Amniotic epithelial cell (primary cell): ENCODE results near the gene PEDS1.
A peak's percentile ranks its signal among the peaks of the same experiment; 100 is the strongest.
"Not testable (repeated sequence)": the region's sequence is repeated elsewhere in the genome, so short reads cannot be mapped to it uniquely, and the experiment has no call there.

Source experiments
- DNase-seq: peaks from one replicate; pipeline ENCODE4 v3.0.0-alpha.2; 2010; ENCODE audit warnings: low read depth

PEDS1 gene

DNA sequence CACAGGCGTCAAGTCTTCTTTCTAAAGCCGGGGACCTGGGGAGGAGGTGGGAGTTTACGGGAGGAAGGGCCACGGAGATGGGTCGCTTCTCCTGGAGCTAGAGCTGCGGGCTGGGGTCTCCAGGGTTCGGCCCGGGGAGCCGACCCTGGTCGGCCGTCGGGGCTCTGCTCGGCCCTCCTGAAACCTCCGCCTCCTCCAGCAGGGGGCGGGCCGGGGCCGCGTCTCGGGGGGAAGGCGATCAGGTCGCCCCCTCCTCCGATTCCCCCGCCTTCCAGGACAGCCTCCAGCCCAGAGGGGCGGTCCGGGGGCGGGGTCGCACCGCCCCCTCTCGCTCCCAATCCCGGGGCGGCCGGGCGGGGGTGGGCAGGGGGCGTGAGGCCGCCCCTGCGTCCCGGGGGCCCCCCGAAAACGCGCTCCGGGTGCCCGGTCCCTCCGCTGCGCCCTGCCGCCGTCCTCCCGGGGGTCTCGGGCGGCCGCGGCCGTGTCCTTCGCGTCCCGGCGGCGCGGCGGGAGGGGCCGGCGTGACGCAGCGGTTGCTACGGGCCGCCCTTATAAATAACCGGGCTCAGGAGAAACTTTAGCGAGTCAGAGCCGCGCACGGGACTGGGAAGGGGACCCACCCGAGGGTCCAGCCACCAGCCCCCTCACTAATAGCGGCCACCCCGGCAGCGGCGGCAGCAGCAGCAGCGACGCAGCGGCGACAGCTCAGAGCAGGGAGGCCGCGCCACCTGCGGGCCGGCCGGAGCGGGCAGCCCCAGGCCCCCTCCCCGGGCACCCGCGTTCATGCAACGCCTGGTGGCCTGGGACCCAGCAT is 36.9 kb upstream of the PEDS1 start, which contains the start of gene CEBPB:
Gene CEBPB (plus strand): TSS at position 580 of the 814 bp plus-strand sequence. CDS start 204 bp downstream, at position 784.
- DNase-seq, result peak; percentile 83

DNA sequence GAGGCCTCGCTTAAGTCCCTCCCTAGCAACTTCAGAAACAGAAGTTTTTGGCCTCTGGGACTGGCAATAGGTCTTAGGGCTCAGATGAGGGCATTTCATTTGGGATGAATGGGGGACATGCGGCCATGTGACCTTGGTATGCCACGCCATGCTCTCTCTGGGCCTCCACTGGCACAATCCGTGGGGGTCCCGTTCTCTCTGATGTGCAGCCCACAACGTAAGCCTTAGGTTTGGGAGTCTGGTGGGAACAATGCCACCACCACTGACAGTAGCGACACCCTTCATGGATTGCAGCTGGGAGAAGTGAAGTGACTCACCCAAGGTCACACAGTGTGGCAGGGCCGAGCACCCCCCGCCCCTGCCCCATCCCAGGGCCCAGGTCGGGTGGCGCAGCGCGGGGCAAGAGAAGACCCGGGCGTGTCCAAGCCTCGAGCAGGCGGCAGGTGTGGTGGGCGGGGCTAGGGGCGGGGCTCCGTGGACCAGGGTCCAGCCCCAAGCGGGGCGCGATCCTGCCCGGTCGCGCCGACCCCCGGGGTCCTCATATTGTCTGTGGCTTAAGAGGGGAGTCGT is 36.2 kb upstream of the PEDS1 start:
- no peak for DNase-seq

DNA sequence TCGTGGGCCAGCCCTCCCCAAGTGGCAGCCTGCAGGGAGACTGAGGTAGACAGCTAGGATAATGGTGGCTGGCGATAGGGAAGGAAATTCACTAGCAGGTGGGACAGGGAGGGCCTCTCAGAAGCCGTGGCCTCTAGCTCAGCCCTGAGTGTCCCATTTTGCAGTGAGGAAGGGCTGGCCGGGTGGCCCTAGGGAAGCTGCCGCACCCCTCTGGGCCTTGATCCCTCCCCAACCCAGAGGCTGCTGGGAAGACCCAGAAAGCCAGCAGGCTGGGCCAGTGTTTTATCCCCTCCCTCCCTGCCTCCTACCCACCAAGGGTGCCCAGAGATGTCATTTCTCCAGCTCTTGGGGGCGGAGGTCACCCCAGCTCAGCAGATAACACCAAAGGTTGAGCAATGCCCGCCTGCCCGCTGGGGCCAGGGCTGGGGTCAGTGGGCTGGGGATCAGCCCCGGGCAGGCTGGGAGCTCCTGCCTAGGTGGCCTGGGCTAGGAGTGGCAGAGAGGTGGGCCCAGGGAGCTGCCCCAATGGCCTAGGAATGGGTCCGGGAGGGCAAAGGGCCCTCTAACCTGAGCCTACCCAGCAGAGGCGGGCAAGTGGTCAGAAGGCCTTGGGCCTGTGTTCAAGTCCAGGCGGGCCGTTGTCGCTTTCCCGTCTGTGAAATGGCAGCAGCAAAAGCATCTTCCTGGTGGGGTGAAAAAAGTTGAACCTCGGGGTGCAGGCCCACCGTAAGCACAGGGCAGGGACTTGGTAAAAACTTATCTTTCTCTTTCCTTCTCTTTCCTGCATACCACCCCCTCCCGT is 35.6 kb upstream of the PEDS1 start:
- no peak for DNase-seq

DNA sequence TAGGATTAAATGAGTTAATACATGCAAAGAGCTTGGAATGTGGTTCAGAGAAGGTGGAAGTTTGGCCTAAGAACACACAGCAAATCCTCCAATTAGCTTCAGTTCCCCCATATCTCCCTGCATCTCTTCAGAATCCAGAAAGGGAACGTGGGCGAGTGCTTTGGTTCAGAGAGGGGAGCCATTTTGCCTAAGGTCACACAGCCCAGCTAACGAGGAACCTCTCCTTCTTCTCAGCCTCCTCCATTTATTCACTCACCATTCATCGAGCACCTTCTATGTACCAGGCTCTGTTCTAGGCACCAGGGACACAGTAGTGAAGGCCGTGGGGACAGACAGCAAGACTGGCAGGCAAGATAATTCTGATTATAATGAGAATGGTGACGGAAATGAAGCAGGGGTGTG is 34.8 kb upstream of the PEDS1 start:
- DNase-seq, result no peak

DNA sequence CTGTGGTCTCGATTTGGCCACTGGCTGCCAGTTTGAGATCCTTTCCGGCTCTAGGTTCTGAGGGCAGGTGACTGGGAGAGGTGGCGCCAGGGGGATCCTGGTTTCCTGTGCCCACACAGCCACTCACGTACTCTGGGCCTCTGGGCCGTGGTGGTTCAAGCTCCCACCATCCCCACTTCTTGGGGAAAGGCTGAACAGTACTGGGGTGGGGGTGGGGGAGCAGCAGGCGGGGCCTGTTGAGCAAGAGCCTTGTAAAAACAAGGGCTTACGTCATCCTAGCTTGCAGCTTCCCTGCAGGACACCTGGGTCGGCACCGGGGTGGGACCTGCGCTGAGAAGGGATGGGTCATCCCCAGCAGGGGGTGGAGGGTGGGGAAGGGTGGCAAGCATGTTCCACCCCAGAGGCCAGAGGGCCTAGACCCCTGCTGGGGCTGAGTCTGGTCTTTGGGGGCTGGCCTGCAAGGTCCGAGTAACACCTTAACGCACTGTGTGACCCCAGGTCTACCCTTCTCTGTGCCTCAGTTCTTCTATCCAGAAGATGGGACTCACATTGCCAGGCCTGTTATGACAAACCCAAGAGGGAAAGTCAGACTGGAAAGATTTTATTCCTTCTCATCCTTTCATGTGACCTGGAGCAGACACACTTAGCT is 34.0 kb upstream of the PEDS1 start:
- peak; percentile 79 for DNase-seq

DNA sequence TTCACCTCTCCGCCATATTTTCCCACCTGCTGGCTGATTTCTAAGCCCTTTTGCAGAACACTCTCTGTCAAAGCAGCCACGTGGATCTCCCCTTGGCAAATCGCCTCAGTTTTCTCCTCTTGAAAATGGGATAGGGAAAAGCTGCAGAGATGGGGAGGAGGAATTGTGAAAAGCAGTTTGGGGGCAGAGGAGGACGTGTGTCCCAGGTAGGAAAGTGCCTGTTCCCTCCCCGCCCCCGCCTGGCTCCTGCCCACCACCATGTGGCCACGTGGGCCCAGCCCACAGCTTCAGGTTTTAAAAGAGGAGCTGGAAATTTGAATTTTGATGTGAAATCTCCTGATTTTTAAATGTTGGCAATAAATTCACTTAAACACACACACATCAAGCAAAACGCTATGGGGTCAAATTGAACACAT is 33.5 kb upstream of the PEDS1 start:
- no peak for DNase-seq

DNA sequence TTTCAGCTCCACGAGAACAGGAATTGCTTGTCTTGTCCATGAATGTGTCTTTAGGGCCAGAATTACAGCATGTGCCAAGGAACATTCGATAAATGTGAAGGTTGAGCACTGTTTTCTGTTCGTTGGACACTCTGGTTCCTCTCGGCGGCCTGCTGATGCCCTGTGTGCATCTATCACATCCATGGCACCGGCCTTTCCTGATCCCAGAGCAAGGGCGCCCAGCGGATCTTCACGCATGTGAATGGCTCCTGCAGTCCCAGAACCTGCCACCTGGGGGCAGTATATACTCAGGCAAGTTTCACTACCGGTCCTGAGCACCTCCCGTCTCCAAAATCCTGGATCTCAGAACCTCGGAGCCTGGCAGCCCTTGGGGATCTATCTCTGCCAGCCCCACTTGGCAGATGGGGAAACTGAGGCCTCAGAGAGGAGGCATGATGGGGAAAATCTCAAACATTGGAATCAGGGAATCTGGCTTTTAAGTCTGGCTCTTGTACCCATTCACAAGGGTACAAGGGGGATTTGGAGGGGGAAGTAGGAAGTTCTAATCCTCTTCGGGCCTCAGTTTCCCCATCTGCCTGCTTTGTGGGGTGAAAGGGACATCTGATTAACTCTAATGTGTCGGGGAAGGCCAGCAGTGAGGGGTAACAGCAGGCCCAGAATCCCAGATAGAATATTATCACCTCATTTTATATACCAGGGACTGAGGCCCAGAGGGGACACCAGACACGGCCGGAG is 32.8 kb upstream of the PEDS1 start:
- DNase-seq, result peak; percentile 74

DNA sequence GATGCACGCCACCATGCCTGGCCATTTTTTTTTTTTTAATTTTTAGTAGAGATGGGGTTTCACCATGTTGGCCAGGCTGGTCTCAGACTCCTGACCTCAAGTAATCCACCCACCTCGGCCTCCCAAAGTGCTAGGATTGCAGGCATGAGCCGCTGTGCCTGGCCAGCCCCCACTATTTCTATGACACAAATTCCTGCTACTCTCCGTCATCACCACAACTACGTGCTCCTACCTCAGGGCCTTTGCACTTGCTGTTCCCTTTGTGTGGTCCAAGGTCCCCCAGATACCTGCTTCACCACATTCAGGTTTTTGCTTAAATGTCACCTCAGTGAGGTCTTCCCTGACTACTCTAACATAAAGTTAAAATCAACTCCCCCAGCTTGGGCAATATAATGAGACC is 31.9 kb upstream of the PEDS1 start:
- no peak for DNase-seq

DNA sequence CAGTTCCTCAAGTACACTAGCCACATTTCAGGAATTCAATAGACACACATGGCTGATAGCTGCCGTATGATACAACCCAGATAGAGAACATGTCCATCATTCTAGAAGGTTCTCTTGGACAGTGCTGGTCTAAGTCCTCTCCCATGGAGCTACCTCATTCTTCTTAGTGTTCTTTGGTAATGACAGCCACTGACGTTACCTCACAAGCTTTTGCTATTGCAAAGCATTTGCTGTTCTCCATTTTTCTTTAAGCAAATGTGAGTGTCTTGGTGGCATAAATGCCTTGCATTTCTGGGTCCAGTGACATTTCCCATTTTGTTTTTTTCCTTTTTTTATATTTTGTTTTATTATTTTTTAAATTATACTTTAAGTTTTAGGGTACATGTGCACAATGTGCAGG is 28.8 kb upstream of the PEDS1 start:
- DNase-seq, result no peak

DNA sequence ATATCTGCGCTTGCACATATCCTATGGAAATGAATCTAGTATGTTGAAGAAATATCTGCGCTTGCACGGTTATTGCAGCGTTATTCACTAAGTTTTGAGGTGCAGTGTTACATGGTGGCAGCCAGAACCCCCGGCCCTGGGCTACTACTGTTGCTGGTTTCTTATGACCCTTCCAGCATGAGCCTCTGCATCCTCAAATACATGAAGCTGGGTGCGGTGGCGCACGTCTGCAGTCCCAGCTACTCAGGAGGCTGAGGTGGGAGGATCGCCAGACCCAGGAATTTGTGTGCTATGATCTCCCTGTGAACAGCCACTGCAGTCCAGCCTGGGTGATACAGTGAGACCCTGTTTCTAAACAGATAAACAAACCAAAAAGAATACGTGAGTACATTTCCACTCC is 27.8 kb upstream of the PEDS1 start:
- no peak for DNase-seq

DNA sequence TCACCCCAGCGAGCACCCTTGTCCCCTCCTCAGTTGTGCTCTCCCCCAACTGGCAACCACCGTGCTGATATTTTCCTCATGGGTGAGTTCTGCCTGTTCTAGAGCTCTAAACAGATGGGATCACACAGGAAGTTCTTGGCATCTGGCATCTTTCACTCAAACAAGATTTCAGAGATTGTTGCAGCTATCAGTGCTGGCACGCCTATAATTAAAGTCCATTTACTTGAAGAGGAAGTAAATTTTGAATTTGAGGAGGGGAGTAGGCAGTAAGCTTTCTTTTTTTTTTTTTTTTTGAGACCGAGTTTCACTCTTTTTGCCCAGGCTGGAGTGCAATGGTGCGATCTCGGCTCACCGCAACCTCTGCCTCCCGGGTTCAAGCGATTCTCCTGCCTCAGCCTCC is 25.1 kb upstream of the PEDS1 start:
- not testable (repeated sequence) for DNase-seq

DNA sequence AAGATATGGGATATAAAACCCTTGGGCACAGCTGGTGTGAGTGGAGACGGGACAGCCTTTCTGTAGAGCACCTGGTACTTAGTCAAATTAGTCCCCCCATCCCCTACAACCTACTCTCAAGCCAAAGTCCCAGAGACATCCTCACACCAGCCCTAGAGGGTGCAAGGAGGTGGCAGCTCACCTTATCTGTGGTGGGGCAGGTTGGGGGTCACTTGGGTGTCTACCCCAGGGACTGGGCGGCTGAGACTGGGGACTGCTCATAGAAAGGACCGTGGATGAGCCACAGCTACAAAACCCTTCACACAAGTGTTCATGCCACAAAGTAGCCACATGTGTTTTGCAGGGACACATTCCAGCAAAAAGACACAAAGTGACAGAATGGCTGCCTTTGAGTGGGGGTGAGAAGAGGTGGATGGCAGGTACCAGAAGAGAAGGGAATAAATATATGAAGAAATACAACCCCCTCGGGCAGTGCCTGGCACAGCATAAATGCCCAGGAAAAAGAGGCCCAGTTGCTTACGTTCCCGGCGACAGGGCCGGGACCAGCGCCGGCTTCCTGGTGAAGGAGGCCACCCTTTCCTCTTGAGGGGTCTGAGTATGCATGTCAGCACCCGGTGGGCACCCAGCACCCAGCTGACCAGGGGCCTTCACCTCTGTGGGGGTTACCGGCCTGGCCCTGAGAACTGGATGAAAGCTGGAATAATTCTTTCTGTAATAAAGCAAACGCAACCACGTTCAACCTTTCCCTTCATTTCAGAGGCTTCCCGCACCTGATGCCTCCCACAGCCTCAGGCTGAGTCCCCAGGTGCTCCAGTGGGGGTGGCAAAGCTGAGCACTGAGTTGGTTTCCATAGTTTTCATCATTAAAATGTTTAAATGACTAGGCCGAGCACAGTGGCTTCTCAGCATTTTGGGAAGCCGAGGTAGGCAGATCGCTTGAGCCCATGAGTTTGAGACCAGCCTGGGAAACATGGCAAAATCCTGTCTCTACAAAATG is 22.7 kb upstream of the PEDS1 start:
- no peak for DNase-seq

DNA sequence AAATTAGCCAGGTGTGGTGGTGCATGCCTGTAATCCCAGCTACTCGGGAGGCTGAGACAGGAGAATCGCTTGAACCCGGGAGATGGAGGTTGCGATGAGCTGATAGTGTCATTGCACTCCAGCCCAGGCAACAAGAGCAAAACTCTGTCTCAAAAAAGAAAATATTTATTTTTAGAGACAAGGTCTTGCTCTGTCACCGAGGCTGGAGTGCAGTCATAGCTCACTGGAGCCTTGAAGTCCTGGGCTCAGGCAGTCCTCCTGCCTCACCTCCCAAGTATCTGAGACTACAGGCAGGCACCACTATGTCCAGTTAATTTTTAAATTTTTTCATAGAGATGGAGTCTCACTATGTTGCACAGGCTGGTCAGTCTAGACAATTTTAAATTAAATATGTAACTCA is 20.9 kb upstream of the PEDS1 start:
- DNase-seq, result no peak

DNA sequence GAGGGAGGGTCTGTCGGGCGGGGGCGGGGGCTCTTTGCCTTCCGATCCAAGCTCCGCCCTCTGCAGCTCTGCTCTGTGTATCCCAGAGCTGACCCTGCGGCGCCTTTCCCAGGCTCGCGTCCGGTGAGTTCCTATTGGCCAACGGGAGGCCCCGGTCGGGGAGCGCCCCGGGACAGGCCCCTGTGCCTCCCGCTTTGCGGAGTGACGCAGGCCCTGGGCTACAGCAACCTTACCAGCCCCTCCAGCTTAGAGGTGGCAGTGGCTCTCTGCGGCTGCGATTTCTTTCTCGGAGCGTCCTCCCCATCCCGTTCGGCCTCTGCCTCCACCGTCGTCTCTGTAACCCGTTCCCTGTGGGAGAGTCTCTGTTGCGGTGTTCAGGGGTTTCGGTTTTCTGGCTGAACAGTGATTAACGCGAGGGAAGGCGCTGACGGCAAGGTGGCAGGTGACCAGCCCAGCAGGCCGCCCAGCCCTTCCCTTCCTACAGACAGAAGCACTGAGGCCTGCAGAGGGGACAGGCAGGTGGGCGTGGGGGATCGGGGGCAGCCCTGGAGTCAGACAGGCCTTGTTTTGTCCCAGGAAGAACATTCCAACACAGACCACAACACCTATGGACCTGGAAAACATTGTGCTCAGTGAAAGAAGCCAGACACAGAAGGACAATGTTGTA is 19.0 kb upstream of the PEDS1 start:
- peak; percentile 82 for DNase-seq

DNA sequence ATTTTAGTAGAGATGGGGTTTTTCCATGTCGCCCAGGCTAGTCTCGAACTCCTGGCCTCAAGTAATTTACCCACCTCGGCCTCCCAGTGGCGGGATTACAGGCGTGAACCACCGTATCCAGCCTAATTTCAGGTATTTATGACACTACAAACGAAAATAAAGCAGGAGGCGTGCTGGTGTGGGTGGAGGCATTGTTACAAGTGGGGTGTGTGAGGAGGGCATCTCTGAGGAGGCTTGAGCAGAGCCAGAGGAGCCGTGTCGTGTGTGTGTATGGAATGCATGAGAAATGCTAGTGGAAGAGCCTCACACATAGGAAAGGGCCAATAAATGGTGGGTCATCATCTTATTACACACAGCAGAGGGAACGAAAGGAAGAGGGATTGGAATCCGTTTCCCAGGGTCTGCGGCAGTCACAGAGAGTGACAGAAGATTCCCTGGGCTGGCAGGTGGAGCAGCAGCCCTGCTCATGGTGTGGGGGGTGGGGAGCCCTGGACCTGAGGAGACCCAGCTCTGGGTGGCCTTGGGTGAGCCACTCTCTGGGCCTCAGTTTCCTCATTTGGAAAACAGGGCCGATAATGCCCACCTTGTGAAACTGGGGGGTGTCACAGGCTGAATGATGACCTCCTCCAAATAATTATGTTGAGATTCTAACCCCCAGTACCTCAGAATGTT is 17.2 kb upstream of the PEDS1 start:
- DNase-seq, result no peak

DNA sequence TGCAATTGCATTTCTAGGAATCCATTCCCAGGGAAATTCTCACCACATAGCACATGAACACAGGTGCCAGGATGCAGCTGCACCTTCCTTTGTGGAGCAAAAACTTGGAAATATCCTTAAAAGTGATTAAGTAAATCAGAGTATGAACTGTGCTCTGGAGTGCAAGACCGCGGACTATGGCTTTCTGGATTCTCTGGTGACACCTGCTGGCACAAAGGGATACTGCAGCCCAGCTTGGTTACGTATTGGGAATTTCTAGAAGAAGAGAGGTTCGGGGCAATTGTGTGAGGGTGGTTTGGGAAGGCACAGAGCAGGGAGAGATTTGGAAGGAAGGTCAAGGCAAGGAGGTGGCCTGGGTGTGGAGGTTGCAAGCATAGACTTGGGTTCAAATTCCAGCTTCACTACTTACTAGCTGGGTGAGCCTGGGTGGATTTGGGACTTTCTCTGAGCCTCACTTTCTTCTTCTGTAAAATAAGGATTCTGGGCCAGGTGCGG is 15.9 kb upstream of the PEDS1 start:
- DNase-seq, result peak; percentile 66

DNA sequence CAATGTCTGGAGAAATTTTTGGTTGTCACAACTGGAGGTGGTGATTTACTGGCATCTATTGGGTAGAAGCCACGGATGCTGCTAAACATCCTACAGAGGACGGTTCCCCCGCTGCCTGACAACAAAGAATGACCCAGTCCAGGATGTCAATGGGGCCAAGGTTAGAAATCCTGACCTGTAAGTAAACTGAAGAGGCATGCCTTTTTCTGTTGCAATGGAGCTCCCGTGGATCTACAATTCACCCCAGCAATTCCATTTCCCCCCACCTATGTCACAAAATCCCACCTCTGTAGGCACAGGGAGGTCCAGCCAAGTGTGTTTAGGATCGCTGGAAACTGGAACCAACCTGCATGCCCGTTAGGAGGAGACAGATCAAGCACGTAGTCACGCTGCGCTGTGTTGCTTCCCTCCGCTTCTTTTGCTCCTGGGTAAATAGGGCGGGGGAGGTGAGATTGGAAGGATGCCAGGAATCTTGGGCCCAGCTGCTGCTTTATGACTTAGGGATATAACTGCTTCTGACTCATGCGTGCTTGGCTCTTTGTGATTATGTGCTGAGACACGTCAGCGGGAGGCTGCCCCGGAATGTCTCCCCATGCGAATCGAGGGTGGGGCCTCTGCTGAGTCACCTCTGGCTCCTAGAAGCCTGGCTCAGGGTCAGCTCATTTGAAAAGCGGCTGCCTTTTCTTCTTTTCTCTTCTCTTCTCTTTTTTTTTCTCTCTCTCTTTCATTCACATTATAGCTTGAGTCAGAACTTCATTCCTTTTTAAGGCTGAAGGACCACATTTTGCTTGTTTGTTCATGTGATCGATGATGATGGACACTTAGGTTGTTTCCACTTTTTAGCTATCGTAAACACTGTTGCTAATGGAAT is 12.4 kb upstream of the PEDS1 start:
- peak; percentile 100 for DNase-seq
